Activated naive CD8-positive, alpha-beta T cell treated with anti-CD3 and anti-CD28 coated beads for 36 hours (primary cell): ENCODE data around the gene MYL3. TPM values are rescaled to one million over a fixed set of nuclear protein-coding genes. Genes with fewer than 3 reads are reported as not detected.
A peak's percentile ranks its signal among the peaks of the same experiment; 100 is the strongest.

Experiments
- DNase-seq: peaks from one replicate; pipeline ENCODE4 v3.0.0; 2021
- H3K27ac Mint-ChIP-seq: one replicate; pipeline ENCODE4 v1.8.0; 2022; ENCODE audit warnings: mild to moderate bottlenecking, moderate library complexity, mixed read lengths
- H3K27me3 Mint-ChIP-seq: one replicate; pipeline ENCODE4 v1.8.0; 2022; ENCODE audit warnings: mild to moderate bottlenecking, mixed read lengths
- H3K36me3 Mint-ChIP-seq: one replicate; pipeline ENCODE4 v1.8.0; 2021; ENCODE audit warnings: mild to moderate bottlenecking, mixed read lengths
- H3K4me1 Mint-ChIP-seq: one replicate; pipeline ENCODE4 v1.8.0; 2021; ENCODE audit warnings: mixed read lengths
- H3K4me3 Mint-ChIP-seq: one replicate; pipeline ENCODE4 v1.8.0; 2022; ENCODE audit warnings: mild to moderate bottlenecking, moderate library complexity, mixed read lengths
- H3K9me3 Mint-ChIP-seq: one replicate; pipeline ENCODE4 v1.8.0; 2022; ENCODE audit warnings: mixed read lengths
- total RNA-seq, 2 experiments: library from RNA; stranded (reverse); gene quantifications; one replicate each; pipeline ENCODE4 v1.2.3, GENCODE V29; 2021

MYL3 gene
- total RNA-seq, 2 experiments from 2014 or later, result not detected

DNA sequence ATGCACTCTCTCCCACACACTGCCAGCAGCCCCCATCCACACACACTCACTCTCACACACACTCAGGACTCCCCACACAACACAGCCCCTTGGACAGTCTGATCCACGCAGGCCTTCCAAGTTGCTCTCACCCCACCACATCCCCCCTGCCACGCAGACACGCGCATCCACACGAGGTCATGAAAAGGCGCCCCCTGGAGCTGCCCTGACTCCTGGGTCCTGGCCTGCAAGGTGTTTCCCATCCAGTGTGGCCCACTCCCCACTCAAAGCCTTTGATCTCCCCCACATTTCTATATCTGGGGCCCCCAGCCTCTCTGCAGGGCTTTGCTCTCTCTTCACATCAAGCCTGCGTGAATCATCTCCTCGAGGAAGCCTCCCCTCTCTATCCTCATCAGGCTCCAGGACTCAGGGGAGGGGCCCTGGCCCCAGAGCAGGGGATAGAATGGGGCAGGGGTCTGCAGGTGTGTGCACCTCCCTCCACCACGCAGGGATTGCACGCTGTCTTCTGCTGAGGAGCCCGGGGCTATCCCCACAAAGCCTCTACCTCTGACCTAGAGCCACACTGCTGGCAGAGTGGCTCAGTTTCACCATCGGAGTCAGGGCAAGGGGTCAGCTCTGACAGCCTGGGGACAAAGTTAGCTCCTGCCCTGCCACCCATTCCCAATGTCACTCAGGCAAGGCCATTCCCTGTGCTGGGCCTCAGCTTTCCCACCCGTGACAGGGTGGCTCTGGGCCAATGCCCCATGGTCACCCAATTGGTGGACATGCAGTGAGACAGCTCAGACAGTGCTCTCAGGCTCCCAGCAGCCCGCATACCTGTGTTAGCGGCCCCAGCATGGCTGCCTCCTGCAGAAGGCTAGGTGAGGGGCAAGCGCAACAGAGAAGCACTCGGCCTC, 6.4 kb downstream of the MYL3 start:
- no peaks in the 10 kb centered on the region for H3K36me3 Mint-ChIP-seq
- no peaks in the 10 kb centered on the region for H3K9me3 Mint-ChIP-seq
- no peak overlapping the region for H3K4me3 Mint-ChIP-seq
- no peak overlapping the region for H3K27ac Mint-ChIP-seq
- DNase-seq, result no peak
- no peaks in the 10 kb centered on the region for H3K27me3 Mint-ChIP-seq
- no peaks in the 10 kb centered on the region for H3K4me1 Mint-ChIP-seq

DNA sequence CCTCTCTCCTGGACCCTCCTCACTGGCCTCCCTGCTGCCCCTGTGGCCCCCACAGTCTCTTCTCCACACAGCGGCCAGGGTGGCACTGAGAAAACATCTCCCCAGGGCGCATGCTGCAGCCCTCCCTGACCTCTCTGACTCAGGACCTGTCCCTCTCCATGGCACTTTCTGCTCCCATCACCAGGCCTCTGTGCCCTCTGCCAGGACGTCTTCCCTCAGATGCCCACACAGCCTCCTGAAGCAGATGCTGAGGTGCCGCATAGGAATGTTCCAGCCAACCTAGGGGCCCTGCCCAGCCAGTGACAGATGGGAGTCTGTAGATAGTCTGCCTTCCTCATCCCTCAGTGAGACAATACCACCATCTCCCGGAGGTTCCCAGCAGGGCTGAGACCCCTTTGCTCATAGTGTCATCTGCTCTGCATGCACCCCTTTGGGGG, 8.7 kb downstream of the MYL3 start:
- DNase-seq, result no peak
- no peaks in the 10 kb centered on the region for H3K27me3 Mint-ChIP-seq
- H3K4me3 Mint-ChIP-seq, result no peak overlapping the region
- no peaks in the 10 kb centered on the region for H3K36me3 Mint-ChIP-seq
- H3K9me3 Mint-ChIP-seq, result no peaks in the 10 kb centered on the region
- H3K4me1 Mint-ChIP-seq, result no peaks in the 10 kb centered on the region
- no peak overlapping the region for H3K27ac Mint-ChIP-seq

- Mint-ChIP-seq H3K4me3 (no peak overlapping the region), H3K9me3 (no peaks in the 10 kb centered on the region), H3K27me3 (no peaks in the 10 kb centered on the region), H3K4me1 (no peaks in the 10 kb centered on the region), H3K36me3 (no peaks in the 10 kb centered on the region), H3K27ac (no peak overlapping the region)
- DNase-seq, result no peak
Observed at GRCh38 chr3:46853441-46854415, 9.5 kb downstream of the MYL3 start.

GRCh38 chr3:46852839-46853355, 10.3 kb downstream of the MYL3 start:
- Mint-ChIP-seq H3K27me3 (no peaks in the 10 kb centered on the region), H3K4me3 (no peak overlapping the region), H3K36me3 (no peaks in the 10 kb centered on the region), H3K9me3 (no peaks in the 10 kb centered on the region), H3K27ac (no peak overlapping the region), H3K4me1 (no peaks in the 10 kb centered on the region)
- DNase-seq, result no peak

DNA sequence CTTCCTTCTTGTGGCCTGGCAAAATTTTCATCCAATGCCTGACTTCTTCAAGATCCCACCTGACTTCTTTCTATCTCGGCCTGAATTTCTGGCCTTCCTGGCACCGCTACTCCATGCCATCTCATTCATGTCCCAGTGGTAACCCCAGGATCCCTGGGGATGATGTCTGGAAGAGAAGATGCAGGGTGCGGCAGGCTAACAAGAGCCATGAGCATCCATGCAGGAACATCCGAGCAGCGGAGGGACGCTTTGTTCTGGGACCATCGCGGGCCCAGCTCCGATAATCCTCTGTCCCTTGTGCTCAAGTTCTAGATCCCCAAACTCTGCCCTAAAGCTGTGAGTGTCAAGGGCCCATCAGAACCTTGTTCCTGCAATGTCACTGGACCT, 10.9 kb downstream of the MYL3 start:
- H3K27ac Mint-ChIP-seq, result no peak overlapping the region
- H3K4me3 Mint-ChIP-seq, result no peak overlapping the region
- H3K4me1 Mint-ChIP-seq, result no peaks in the 10 kb centered on the region
- DNase-seq, result no peak
- no peaks in the 10 kb centered on the region for H3K9me3 Mint-ChIP-seq
- H3K27me3 Mint-ChIP-seq, result no peaks in the 10 kb centered on the region
- no peaks in the 10 kb centered on the region for H3K36me3 Mint-ChIP-seq

GRCh38 chr3:46851364-46852333, 11.6 kb downstream of the MYL3 start:
- no peaks in the 10 kb centered on the region for H3K36me3 Mint-ChIP-seq
- no peak overlapping the region for H3K27ac Mint-ChIP-seq
- H3K4me1 Mint-ChIP-seq, result no peaks in the 10 kb centered on the region
- no peak for DNase-seq
- H3K4me3 Mint-ChIP-seq, result no peak overlapping the region
- no peaks in the 10 kb centered on the region for H3K9me3 Mint-ChIP-seq
- H3K27me3 Mint-ChIP-seq, result no peaks in the 10 kb centered on the region

DNA sequence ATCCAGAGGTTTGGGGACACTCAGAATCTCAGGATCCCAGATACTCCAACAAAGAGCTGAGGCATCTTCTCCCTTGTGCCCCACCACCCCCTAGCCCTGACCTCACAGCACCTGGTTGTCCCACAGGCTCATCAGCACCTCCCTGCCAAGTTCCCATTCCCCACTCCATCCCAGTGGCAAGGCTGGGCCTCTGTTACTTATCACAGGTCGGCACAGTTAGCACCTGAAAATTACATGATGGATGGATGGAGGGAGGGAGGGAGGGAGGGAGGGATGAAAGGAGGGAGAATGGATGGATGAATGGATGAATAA, 12.8 kb downstream of the MYL3 start:
- no peak for DNase-seq
- Mint-ChIP-seq H3K27ac (no peak overlapping the region), H3K9me3 (no peaks in the 10 kb centered on the region), H3K4me1 (no peaks in the 10 kb centered on the region), H3K4me3 (no peak overlapping the region), H3K27me3 (no peaks in the 10 kb centered on the region), H3K36me3 (no peaks in the 10 kb centered on the region)

- H3K9me3 Mint-ChIP-seq, result no peaks in the 10 kb centered on the region
- no peaks in the 10 kb centered on the region for H3K4me1 Mint-ChIP-seq
- no peaks in the 10 kb centered on the region for H3K36me3 Mint-ChIP-seq
- H3K27me3 Mint-ChIP-seq, result no peaks in the 10 kb centered on the region
- H3K27ac Mint-ChIP-seq, result no peak overlapping the region
- H3K4me3 Mint-ChIP-seq, result no peak overlapping the region
- no peak for DNase-seq
Observed at GRCh38 chr3:46849686-46850467, 13.4 kb downstream of the MYL3 start.

DNA sequence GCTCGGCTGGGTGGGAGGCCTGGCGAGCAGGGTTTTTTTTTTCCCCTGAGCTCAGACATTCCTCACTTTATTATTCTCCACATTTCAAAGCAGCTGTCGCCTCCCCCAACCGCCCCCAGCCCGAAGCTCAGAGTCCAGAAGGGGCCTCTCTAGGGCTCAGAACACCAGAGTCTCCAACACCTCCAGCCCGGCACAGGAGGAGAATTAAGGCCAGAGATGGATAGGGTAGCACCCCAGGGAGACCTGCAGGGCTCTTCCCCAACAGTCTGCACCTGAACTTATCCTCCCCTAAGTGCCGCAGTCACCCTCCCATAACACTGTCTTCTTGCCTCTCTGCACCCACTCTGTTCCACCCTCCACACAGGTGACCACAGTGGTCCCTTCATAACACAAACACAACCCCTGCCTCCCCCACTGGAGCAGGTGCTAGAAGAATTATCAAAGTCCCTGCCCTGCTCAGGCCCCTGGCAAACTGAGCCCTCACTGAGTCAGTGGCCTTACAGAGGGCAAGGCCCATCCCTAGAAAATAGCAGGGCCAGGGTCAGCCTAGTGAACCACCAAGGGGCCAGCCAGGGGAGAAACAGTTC, 14.1 kb downstream of the MYL3 start:
- Mint-ChIP-seq H3K27ac (no peak overlapping the region), H3K4me1 (no peaks in the 10 kb centered on the region), H3K27me3 (peaks cover 5% of the 10 kb centered on the region), H3K4me3 (no peak overlapping the region), H3K36me3 (no peaks in the 10 kb centered on the region), H3K9me3 (no peaks in the 10 kb centered on the region)
- DNase-seq, result no peak

DNA sequence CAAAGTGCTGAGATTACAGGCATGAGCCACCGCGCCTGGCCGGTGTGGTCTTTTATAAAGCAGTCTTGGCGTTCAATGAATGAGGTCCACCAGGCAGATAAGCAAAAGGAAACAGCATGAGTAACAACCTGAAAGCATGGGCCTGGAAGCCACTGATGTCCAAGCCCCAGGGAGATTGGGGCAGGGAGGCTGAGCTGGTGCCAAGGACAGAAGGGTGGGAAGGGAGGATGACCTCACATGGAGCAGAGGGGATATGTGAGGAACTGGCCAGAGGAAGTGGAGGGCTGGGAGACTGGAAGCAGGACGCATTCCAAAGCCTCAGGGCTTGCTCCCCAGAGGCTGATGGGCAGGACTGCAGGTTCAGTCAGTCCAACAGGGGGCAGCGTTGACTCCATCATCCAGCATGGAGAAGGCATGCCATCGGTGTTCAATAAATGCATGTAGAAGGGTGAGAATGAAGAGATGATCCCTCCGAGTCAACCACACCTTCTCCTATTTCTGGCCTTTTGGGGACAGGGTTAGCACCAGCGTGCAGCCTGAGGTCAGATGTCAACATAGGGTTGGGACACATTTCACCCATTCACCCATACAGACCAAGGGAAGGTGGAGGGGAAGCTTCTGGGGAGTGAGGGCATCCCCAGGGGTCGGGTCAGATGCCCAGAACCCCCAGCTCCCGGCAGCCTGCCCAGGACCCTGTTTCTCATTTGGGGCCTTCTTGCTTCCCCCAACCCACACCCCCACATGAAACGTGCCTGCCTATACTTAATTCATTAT, 14.8 kb downstream of the MYL3 start:
- Mint-ChIP-seq H3K9me3 (no peaks in the 10 kb centered on the region), H3K36me3 (no peaks in the 10 kb centered on the region), H3K27me3 (peaks cover 5% of the 10 kb centered on the region), H3K4me3 (no peak overlapping the region), H3K27ac (no peak overlapping the region), H3K4me1 (no peaks in the 10 kb centered on the region)
- peak; percentile 46 for DNase-seq

GRCh38 chr3:46847744-46848143, 15.5 kb downstream of the MYL3 start:
- peaks cover 6% of the 10 kb centered on the region for H3K9me3 Mint-ChIP-seq
- peaks cover 5% of the 10 kb centered on the region for H3K27me3 Mint-ChIP-seq
- H3K27ac Mint-ChIP-seq, result no peak overlapping the region

GRCh38 chr3:46846624-46847542, 16.4 kb downstream of the MYL3 start:
- Mint-ChIP-seq H3K36me3 (no peaks in the 10 kb centered on the region), H3K27ac (no peak overlapping the region), H3K4me3 (peak overlapping the region; percentile 74), H3K27me3 (peaks cover 5% of the 10 kb centered on the region), H3K4me1 (no peaks in the 10 kb centered on the region), H3K9me3 (peaks cover 7% of the 10 kb centered on the region)
- no peak for DNase-seq

More at GRCh38 chr3:46847744-46848143, 15.5 kb downstream of the MYL3 start:
- DNase-seq, result no peak
- no peak overlapping the region for H3K4me3 Mint-ChIP-seq
- H3K4me1 Mint-ChIP-seq, result no peaks in the 10 kb centered on the region
- no peaks in the 10 kb centered on the region for H3K36me3 Mint-ChIP-seq
